Neural cell (in vitro differentiated cells): ENCODE measurements around the gene CEMIP2. TPM values are rescaled to one million over a fixed set of nuclear protein-coding genes. Genes with fewer than 3 reads are reported as not detected.

Experiments
- H2AFZ ChIP-seq: fragments of 200-600, 300-800 bp; sonication (generic), shearing (Covaris generic); 2 replicates; pipeline ENCODE4 v1.6.0; 2014; ENCODE audit warnings: low read depth, mild to moderate bottlenecking, antibody characterized with exemption, low read length, moderate library complexity
- H3F3A ChIP-seq: fragments of 200-600 bp; shearing (Covaris generic); 2 replicates; pipeline ENCODE4 v1.6.1; 2016; ENCODE audit warnings: mild to moderate bottlenecking, moderate library complexity, mixed read lengths, antibody characterized with exemption, low read length; ENCODE audit not compliant: insufficient read depth, poor library complexity, severe bottlenecking
- H3K27ac ChIP-seq: fragments of 200-600, 300-800 bp; sonication (generic), shearing (Covaris generic); 2 replicates; pipeline ENCODE4 v1.5.1; 2014; ENCODE audit warnings: mild to moderate bottlenecking, low read length, moderate library complexity
- H3K27me3 ChIP-seq: fragments of 300-800, 200-600 bp; sonication (generic), shearing (Covaris generic); 2 replicates; pipeline ENCODE4 v1.6.0; 2014; ENCODE audit warnings: mild to moderate bottlenecking, low read depth, low read length, moderate library complexity; ENCODE audit not compliant: insufficient read depth
- H3K36me3 ChIP-seq: fragments of 300-800, 200-600 bp; sonication (generic), shearing (Covaris generic); 2 replicates; pipeline ENCODE4 v1.5.1; 2014; ENCODE audit warnings: mild to moderate bottlenecking, antibody characterized with exemption, low read length, moderate library complexity; ENCODE audit not compliant: insufficient read depth
- H3K4me2 ChIP-seq: fragments of 300-800, 200-600 bp; sonication (generic), shearing (Covaris generic); 2 replicates; pipeline ENCODE4 v1.6.0; 2014; ENCODE audit warnings: mild to moderate bottlenecking, low read length
- H3K4me3 ChIP-seq: fragments of 300-800, 200-600 bp; sonication (generic), shearing (Covaris generic); 2 replicates; pipeline ENCODE4 v1.5.1; 2014; ENCODE audit warnings: mild to moderate bottlenecking, low read length, moderate library complexity
- H3K79me2 ChIP-seq: fragments of 200-600 bp; shearing (Covaris generic); replicated peaks from 2 replicates; pipeline ENCODE4 v1.6.0; 2014; ENCODE audit warnings: mild to moderate bottlenecking, low read length, moderate library complexity; ENCODE audit not compliant: insufficient read depth
- H3K9ac ChIP-seq: fragments of 300-800, 200-600 bp; sonication (generic), shearing (Covaris generic); 2 replicates; pipeline ENCODE4 v1.6.1; 2016; ENCODE audit warnings: mild to moderate bottlenecking, low read length, mixed read lengths
- H3K9me2 ChIP-seq: fragments of 200-600 bp; shearing (Covaris generic); 2 replicates; pipeline ENCODE4 v1.6.1; 2016; ENCODE audit warnings: mild to moderate bottlenecking, low read length, mixed read lengths; ENCODE audit not compliant: insufficient read depth
- H3K9me3 ChIP-seq: fragments of 200-600, 300-800 bp; sonication (generic), shearing (Covaris generic); 2 replicates; pipeline ENCODE4 v1.6.1; 2016; ENCODE audit warnings: mild to moderate bottlenecking, mixed run types, low read length, moderate library complexity, mixed read lengths
- H4K20me1 ChIP-seq: fragments of 200-600 bp; shearing (Covaris generic); 2 replicates; pipeline ENCODE4 v1.6.1; 2016; ENCODE audit warnings: mild to moderate bottlenecking, mixed run types; ENCODE audit not compliant: insufficient read depth
- CTCF ChIP-seq: fragments of 450-650 bp; IDR thresholded peaks from 2 replicates; pipeline ENCODE4 v1.5.1; 2014; ENCODE audit warnings: antibody characterized with exemption, mild to moderate bottlenecking, moderate library complexity; ENCODE audit not compliant: poor library complexity, severe bottlenecking
- EP300 ChIP-seq: fragments of 450-650 bp; conservative IDR thresholded peaks from 2 replicates; pipeline ENCODE4 v1.6.1; 2014; ENCODE audit warnings: antibody characterized with exemption, mild to moderate bottlenecking, moderate library complexity; ENCODE audit not compliant: poor library complexity, severe bottlenecking
- EZH2 ChIP-seq: fragments of 200-600, 300-800 bp; shearing (Covaris generic), sonication (generic); IDR thresholded peaks from 2 replicates; pipeline ENCODE4 v1.6.1; 2014; ENCODE audit warnings: antibody characterized with exemption, low read length, borderline replicate concordance, mild to moderate bottlenecking; ENCODE audit not compliant: insufficient read depth, poor library complexity, severe bottlenecking
- MXI1 ChIP-seq: fragments of 450-650 bp; conservative IDR thresholded peaks from 2 replicates; pipeline ENCODE4 v1.6.1; 2014; ENCODE audit warnings: antibody characterized with exemption, mild to moderate bottlenecking; ENCODE audit not compliant: poor library complexity, severe bottlenecking
- POLR2AphosphoS5 ChIP-seq: IDR thresholded peaks from 2 replicates; pipeline ENCODE4 v1.6.1; 2012
- RAD21 ChIP-seq: fragments of 450-650 bp; conservative IDR thresholded peaks from 2 replicates; pipeline ENCODE4 v1.6.1; 2014; ENCODE audit warnings: antibody characterized with exemption, mild to moderate bottlenecking, moderate library complexity
- REST ChIP-seq: IDR thresholded peaks from 2 replicates; pipeline ENCODE4 v1.6.1; 2012; ENCODE audit warnings: borderline replicate concordance
- SMC3 ChIP-seq: fragments of 450-650 bp; conservative IDR thresholded peaks from 2 replicates; pipeline ENCODE4 v1.6.1; 2014; ENCODE audit warnings: antibody characterized with exemption, mild to moderate bottlenecking, moderate library complexity; ENCODE audit not compliant: poor library complexity
- TAF1 ChIP-seq: IDR thresholded peaks from 2 replicates; pipeline ENCODE4 v1.6.1; 2012; ENCODE audit warnings: low read depth
- polyA plus RNA-seq: library from polyadenylated mRNA; depleted of rRNA; stranded (reverse); fragments of >200 nt; gene quantifications from 2 replicates; pipeline ENCODE4 v1.2.3, GENCODE V29; 2014

CEMIP2 gene
- polyA plus RNA-seq, 1 donor from 2014 or later, result 11.3 TPM

DNA sequence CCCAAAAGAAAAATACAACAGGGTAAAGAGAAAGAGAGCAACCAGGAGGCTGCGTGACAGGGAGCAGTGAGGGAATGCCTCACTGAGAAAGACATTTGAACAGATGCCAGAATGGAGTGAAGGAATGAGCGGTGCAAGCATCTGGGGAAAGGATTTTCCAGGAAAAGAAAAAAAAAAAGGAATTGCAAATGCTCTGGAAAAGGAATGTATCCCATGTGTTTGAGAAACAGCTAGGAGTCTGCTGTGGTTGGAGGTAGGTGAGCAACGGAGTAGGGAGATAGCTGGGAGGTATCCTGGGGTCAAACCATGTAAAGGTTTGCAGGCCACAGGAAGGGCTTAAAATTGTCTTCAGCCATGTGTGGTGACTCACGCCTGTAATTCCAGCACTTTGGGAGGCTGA lies 23.6 kb upstream of the CEMIP2 start:
- H3K9ac ChIP-seq, result no peak overlapping the region
- no peaks in the 10 kb centered on the region for H3K9me2 ChIP-seq
- H2AFZ ChIP-seq, result no peak overlapping the region
- no peaks in the 10 kb centered on the region for H4K20me1 ChIP-seq
- no peaks in the 10 kb centered on the region for H3K79me2 ChIP-seq
- H3K36me3 ChIP-seq, result no peaks in the 10 kb centered on the region
- H3F3A ChIP-seq, result no peaks in the 10 kb centered on the region
- no peaks in the 10 kb centered on the region for H3K9me3 ChIP-seq
- no peak overlapping the region for H3K4me2 ChIP-seq
- no peak overlapping the region for H3K4me3 ChIP-seq
- H3K27me3 ChIP-seq, result no peaks in the 10 kb centered on the region
- TF ChIP-seq TAF1 (no peak), REST (no peak), CTCF (no peak), MXI1 (no peak), POLR2AphosphoS5 (no peak), EP300 (no peak), EZH2 (no peak), SMC3 (no peak), RAD21 (no peak)
- H3K27ac ChIP-seq, result no peak overlapping the region

- H3K36me3 ChIP-seq, result no peaks in the 10 kb centered on the region
- H3F3A ChIP-seq, result no peaks in the 10 kb centered on the region
- no peaks in the 10 kb centered on the region for H3K27me3 ChIP-seq
- H3K27ac ChIP-seq, result no peak overlapping the region
- TF ChIP-seq TAF1 (no peak), REST (no peak), MXI1 (no peak), RAD21 (no peak), CTCF (no peak), POLR2AphosphoS5 (no peak), SMC3 (no peak), EP300 (no peak), EZH2 (no peak)
- no peaks in the 10 kb centered on the region for H4K20me1 ChIP-seq
- no peak overlapping the region for H2AFZ ChIP-seq
- H3K9me2 ChIP-seq, result no peaks in the 10 kb centered on the region
- H3K4me2 ChIP-seq, result no peak overlapping the region
- no peak overlapping the region for H3K9ac ChIP-seq
- H3K4me3 ChIP-seq, result no peak overlapping the region
- H3K9me3 ChIP-seq, result no peaks in the 10 kb centered on the region
- no peaks in the 10 kb centered on the region for H3K79me2 ChIP-seq
Observed at GRCh38 chr9:71790296-71790695, 22.0 kb upstream of the CEMIP2 start.
